Measurements from ENCODE around the gene PRDM10. TPM values are rescaled to one million over a fixed set of nuclear protein-coding genes. Genes with fewer than 3 reads are reported as not detected.

The PRDM10 gene
- polyA plus RNA-seq, 1 donor from 2014 or later = 13.7 TPM

GRCh38 chr11:129928923-129929692, 73.5 kb downstream of the PRDM10 start:
- no peak overlapping the region for H2AFZ ChIP-seq (ENCODE audit: low read depth, low read length)
- H3K36me3 ChIP-seq (ENCODE audit: insufficient read depth, low read length) = peaks cover 4% of the 10 kb centered on the region
- no peaks in the 10 kb centered on the region for H3K27me3 ChIP-seq (ENCODE audit: insufficient read depth, low read depth, low read length)
- no peaks in the 10 kb centered on the region for H3F3A ChIP-seq (ENCODE audit: insufficient read depth, low read length, poor library complexity, severe bottlenecking)
- H3K79me2 ChIP-seq (replicated peaks; ENCODE audit: insufficient read depth, low read length) = no peaks in the 10 kb centered on the region
- no peaks in the 10 kb centered on the region for H3K9me2 ChIP-seq (ENCODE audit: insufficient read depth, low read length)
- H3K4me3 ChIP-seq (ENCODE audit: low read length) = no peak overlapping the region
- H3K4me2 ChIP-seq (ENCODE audit: low read length) = no peak overlapping the region
- H3K27ac ChIP-seq (ENCODE audit: low read length) = no peak overlapping the region
- H3K9me3 ChIP-seq (ENCODE audit: low read length) = no peaks in the 10 kb centered on the region
- H3K9ac ChIP-seq (ENCODE audit: low read length) = no peak overlapping the region
- no peak for TF ChIP-seq EP300 (conservative IDR thresholded peaks at IDR 0.05; ENCODE audit: poor library complexity, severe bottlenecking)
- TF ChIP-seq, protein P1, sequence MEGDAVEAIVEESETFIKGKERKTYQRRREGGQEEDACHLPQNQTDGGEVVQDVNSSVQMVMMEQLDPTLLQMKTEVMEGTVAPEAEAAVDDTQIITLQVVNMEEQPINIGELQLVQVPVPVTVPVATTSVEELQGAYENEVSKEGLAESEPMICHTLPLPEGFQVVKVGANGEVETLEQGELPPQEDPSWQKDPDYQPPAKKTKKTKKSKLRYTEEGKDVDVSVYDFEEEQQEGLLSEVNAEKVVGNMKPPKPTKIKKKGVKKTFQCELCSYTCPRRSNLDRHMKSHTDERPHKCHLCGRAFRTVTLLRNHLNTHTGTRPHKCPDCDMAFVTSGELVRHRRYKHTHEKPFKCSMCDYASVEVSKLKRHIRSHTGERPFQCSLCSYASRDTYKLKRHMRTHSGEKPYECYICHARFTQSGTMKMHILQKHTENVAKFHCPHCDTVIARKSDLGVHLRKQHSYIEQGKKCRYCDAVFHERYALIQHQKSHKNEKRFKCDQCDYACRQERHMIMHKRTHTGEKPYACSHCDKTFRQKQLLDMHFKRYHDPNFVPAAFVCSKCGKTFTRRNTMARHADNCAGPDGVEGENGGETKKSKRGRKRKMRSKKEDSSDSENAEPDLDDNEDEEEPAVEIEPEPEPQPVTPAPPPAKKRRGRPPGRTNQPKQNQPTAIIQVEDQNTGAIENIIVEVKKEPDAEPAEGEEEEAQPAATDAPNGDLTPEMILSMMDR (IDR thresholded peaks at IDR 0.05; ENCODE audit: poor library complexity, severe bottlenecking) = no peak
- no peak for TF ChIP-seq TAF1 (IDR thresholded peaks at IDR 0.05; ENCODE audit: low read depth)
- no peak for TF ChIP-seq SMC3 (conservative IDR thresholded peaks at IDR 0.05; ENCODE audit: poor library complexity)
- no peak for TF ChIP-seq MXI1 (conservative IDR thresholded peaks at IDR 0.05; ENCODE audit: poor library complexity, severe bottlenecking)
- TF ChIP-seq RAD21 (conservative IDR thresholded peaks at IDR 0.05) = no peak
- TF ChIP-seq EZH2 (IDR thresholded peaks at IDR 0.05; ENCODE audit: borderline replicate concordance, insufficient read depth, low read length, poor library complexity, severe bottlenecking) = no peak
- TF ChIP-seq POLR2AphosphoS5 (IDR thresholded peaks at IDR 0.05) = no peak
- TF ChIP-seq, protein P2, sequence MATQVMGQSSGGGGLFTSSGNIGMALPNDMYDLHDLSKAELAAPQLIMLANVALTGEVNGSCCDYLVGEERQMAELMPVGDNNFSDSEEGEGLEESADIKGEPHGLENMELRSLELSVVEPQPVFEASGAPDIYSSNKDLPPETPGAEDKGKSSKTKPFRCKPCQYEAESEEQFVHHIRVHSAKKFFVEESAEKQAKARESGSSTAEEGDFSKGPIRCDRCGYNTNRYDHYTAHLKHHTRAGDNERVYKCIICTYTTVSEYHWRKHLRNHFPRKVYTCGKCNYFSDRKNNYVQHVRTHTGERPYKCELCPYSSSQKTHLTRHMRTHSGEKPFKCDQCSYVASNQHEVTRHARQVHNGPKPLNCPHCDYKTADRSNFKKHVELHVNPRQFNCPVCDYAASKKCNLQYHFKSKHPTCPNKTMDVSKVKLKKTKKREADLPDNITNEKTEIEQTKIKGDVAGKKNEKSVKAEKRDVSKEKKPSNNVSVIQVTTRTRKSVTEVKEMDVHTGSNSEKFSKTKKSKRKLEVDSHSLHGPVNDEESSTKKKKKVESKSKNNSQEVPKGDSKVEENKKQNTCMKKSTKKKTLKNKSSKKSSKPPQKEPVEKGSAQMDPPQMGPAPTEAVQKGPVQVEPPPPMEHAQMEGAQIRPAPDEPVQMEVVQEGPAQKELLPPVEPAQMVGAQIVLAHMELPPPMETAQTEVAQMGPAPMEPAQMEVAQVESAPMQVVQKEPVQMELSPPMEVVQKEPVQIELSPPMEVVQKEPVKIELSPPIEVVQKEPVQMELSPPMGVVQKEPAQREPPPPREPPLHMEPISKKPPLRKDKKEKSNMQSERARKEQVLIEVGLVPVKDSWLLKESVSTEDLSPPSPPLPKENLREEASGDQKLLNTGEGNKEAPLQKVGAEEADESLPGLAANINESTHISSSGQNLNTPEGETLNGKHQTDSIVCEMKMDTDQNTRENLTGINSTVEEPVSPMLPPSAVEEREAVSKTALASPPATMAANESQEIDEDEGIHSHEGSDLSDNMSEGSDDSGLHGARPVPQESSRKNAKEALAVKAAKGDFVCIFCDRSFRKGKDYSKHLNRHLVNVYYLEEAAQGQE (IDR thresholded peaks at IDR 0.05; ENCODE audit: borderline replicate concordance) = no peak
- no peaks in the 10 kb centered on the region for H4K20me1 ChIP-seq (ENCODE audit: insufficient read depth)

- Histone ChIP-seq H3K36me3 (ENCODE audit: insufficient read depth, low read length) (no peaks in the 10 kb centered on the region), H3K27me3 (ENCODE audit: insufficient read depth, low read depth, low read length) (no peaks in the 10 kb centered on the region), H4K20me1 (ENCODE audit: insufficient read depth) (no peaks in the 10 kb centered on the region), H3F3A (ENCODE audit: insufficient read depth, low read length, poor library complexity, severe bottlenecking) (no peaks in the 10 kb centered on the region), H3K27ac (ENCODE audit: low read length) (no peak overlapping the region), H3K9ac (ENCODE audit: low read length) (no peak overlapping the region), H3K4me3 (ENCODE audit: low read length) (no peak overlapping the region), H3K79me2 (replicated peaks; ENCODE audit: insufficient read depth, low read length) (no peaks in the 10 kb centered on the region), H2AFZ (ENCODE audit: low read depth, low read length) (no peak overlapping the region), H3K9me2 (ENCODE audit: insufficient read depth, low read length) (no peaks in the 10 kb centered on the region), H3K9me3 (ENCODE audit: low read length) (no peaks in the 10 kb centered on the region), H3K4me2 (ENCODE audit: low read length) (no peak overlapping the region)
- TF ChIP-seq TAF1 (IDR thresholded peaks at IDR 0.05; ENCODE audit: low read depth) (no peak), MXI1 (conservative IDR thresholded peaks at IDR 0.05; ENCODE audit: poor library complexity, severe bottlenecking) (no peak), EP300 (conservative IDR thresholded peaks at IDR 0.05; ENCODE audit: poor library complexity, severe bottlenecking) (no peak), RAD21 (conservative IDR thresholded peaks at IDR 0.05) (no peak), SMC3 (conservative IDR thresholded peaks at IDR 0.05; ENCODE audit: poor library complexity) (no peak)
- TF ChIP-seq, protein P2 (IDR thresholded peaks at IDR 0.05; ENCODE audit: borderline replicate concordance) = no peak
Observed at GRCh38 chr11:129922674-129923073, 80.0 kb downstream of the PRDM10 start.
